GM19463 (cell line): ENCODE results near the gene H2BW1.
A peak's percentile ranks its signal among the peaks of the same experiment; 100 is the strongest.
"Not testable (repeated sequence)": the region's sequence is repeated elsewhere in the genome, so short reads cannot be mapped to it uniquely, and the experiment has no call there.

Source experiments
- ATAC-seq: cut with Tn5 transposase; IDR thresholded peaks from one replicate; pipeline ENCODE4 v1.9.1; 2021; ENCODE audit warnings: mild to moderate bottlenecking, moderate library complexity; ENCODE audit not compliant: unreplicated experiment

H2BW1 gene

GRCh38 chrX:104013606-104014005 is at the start of gene H2BW1:
Gene H2BW1 (minus strand): TSS chrX:104013708. CDS start chrX:104013576, 132 bp downstream.
- ATAC-seq, result no peak

GRCh38 chrX:104062636-104063035 is 49.1 kb upstream of the H2BW1 start:
- not testable (repeated sequence) for ATAC-seq

GRCh38 chrX:104054956-104055355 is 41.4 kb upstream of the H2BW1 start:
- not testable (repeated sequence) for ATAC-seq

GRCh38 chrX:104047171-104047570 is 33.7 kb upstream of the H2BW1 start:
- no peak for ATAC-seq

- no peak for ATAC-seq
Measured at GRCh38 chrX:104045642-104046041, 32.1 kb upstream of the H2BW1 start.

- no peak for ATAC-seq
Measured at GRCh38 chrX:104041003-104041402, 27.5 kb upstream of the H2BW1 start.

- no peak for ATAC-seq
Measured at GRCh38 chrX:104039689-104040505, 26.4 kb upstream of the H2BW1 start, which contains the start of gene H2BW2. Gene H2BW2 (plus strand): TSS chrX:104039956. CDS start chrX:104039995, 39 bp downstream.

- no peak for ATAC-seq
Measured at GRCh38 chrX:104018126-104018525, 4.6 kb upstream of the H2BW1 start.

GRCh38 chrX:104015576-104015975 is 2.1 kb upstream of the H2BW1 start:
- ATAC-seq, result not testable (repeated sequence)

- no peak for ATAC-seq
Measured at GRCh38 chrX:104013158-104013557, 350 bp downstream of the H2BW1 start.

GRCh38 chrX:104008831-104009230 is 4.7 kb downstream of the H2BW1 start:
- ATAC-seq, result no peak

GRCh38 chrX:103999234-103999633 is 14.3 kb downstream of the H2BW1 start:
- peak; percentile 79 for ATAC-seq

GRCh38 chrX:103983508-103983907 is 30.0 kb downstream of the H2BW1 start:
- not testable (repeated sequence) for ATAC-seq

- peak; percentile 96 for ATAC-seq
Measured at GRCh38 chrX:103962411-103963278, 50.9 kb downstream of the H2BW1 start, which contains the start of gene TMSB15B. Gene TMSB15B (plus strand): TSS chrX:103962627.
